Right lobe of liver (tissue), 4 donors: ENCODE data around the gene KLF2.

Experiments
- CTCF ChIP-seq, 4 donors: fragments of 200-600 bp in 3 of 4; fragments of 450-650 bp in 1 of 4; IDR thresholded peaks; one replicate each; pipeline versions ENCODE4 v1.5.1 to v1.8.0; 2016 to 2022; ENCODE audit warnings: antibody characterized with exemption in 4 of 4, mild to moderate bottlenecking in 2 of 4
- POLR2A ChIP-seq: fragments of 450-650 bp; IDR thresholded peaks from one replicate; pipeline ENCODE4 v1.6.1; 2017; ENCODE audit warnings: antibody characterized with exemption, mild to moderate bottlenecking
- donor health status: DM: no; HTN: no; CAD: no.
- donor health status: DM: no; HTN: no; CAD: no.
- donor health status: DM: no; HTN: yes; CAD: no.

DNA sequence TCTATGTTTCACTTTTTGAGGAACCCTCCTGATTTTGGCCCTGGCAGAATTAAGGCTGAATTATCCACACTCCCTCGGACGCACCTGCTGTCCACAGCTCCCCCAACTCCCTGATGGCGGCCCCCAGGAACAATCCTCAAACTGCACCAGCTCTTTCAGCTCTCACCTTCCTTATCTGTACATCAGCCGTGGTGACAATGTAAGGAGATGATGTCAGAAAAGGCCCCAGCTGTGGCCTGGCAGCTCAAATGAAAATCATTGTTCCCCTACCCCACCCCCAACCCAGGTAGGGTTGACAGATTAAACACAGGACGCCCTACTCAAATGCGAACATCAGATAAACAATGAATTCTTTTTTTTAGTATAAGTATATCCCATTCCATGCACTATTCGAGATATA is 35.0 kb upstream of the KLF2 start:
- TF ChIP-seq CTCF (IDR thresholded peaks at IDR 0.05), result no peak
- no peak for TF ChIP-seq POLR2A
